CD4-positive, alpha-beta T cell treated with Interleukin-15 for 1 hour (primary cell): ENCODE results near the gene ZMAT1.
A peak's percentile ranks its signal among the peaks of the same experiment; 100 is the strongest.
"Not testable (repeated sequence)": the region's sequence is repeated elsewhere in the genome, so short reads cannot be mapped to it uniquely, and the experiment has no call there.

ENCODE experiments used
- DNase-seq: peaks from one replicate; pipeline ENCODE4 v3.0.0-alpha.2; 2020

ZMAT1 gene

GRCh38 chrX:101931488-101932248 lies at the start of gene ZMAT1:
TSS of gene ZMAT1 (minus strand) at chrX:101932027. CDS start at chrX:101932008, 19 bp downstream.
- DNase-seq = peak; percentile 95

GRCh38 chrX:101977106-101977505 lies 45.3 kb upstream of the ZMAT1 start:
- no peak for DNase-seq

GRCh38 chrX:101973066-101973465 lies 41.2 kb upstream of the ZMAT1 start:
- DNase-seq = no peak

GRCh38 chrX:101964923-101965539 lies 33.2 kb upstream of the ZMAT1 start:
- DNase-seq = not testable (repeated sequence)

GRCh38 chrX:101958139-101958538 lies 26.3 kb upstream of the ZMAT1 start:
- no peak for DNase-seq

- DNase-seq = no peak
Measured at GRCh38 chrX:101957174-101957573, 25.3 kb upstream of the ZMAT1 start.

- DNase-seq = no peak
Measured at GRCh38 chrX:101956556-101956955, 24.7 kb upstream of the ZMAT1 start.

GRCh38 chrX:101950581-101950980 lies 18.8 kb upstream of the ZMAT1 start:
- DNase-seq = no peak

GRCh38 chrX:101932249-101932570 lies 383 bp upstream of the ZMAT1 start:
- DNase-seq = no peak

GRCh38 chrX:101931136-101931487 lies 715 bp downstream of the ZMAT1 start:
- DNase-seq = no peak

- no peak for DNase-seq
Measured at GRCh38 chrX:101925733-101926132, 6.1 kb downstream of the ZMAT1 start.

GRCh38 chrX:101918751-101919150 lies 13.1 kb downstream of the ZMAT1 start:
- DNase-seq = no peak

GRCh38 chrX:101906136-101906796 lies 25.6 kb downstream of the ZMAT1 start:
- DNase-seq = no peak

GRCh38 chrX:101904996-101905395 lies 26.8 kb downstream of the ZMAT1 start:
- DNase-seq = no peak
